ENCODE measurements around the gene EIF3I. TPM values are rescaled to one million over a fixed set of nuclear protein-coding genes. Genes with fewer than 3 reads are reported as not detected.

The EIF3I gene
- total RNA-seq, 2 experiments from 2014 or later, result 182 to 207 TPM

DNA sequence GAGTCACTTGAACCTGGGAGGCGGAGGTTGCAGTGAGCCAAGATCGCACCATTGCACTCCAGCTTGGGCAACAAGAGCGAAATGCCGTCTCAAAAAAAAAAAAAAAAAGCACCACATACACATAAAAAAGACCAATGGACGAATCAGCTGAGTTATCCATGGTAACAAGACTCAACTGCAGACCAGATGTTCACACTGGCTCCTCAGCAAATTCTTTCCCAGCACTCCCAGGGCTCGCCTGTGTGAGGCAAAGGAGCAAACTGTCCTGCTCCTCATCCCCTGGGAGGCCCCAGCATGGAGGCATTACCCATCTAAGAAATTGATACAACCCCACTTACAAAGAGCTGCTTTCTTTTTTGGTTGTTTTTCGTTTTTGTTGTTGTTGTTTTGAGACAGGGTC, 3.2 kb upstream of the EIF3I start:
- H3K4me2 ChIP-seq (ENCODE audit: low read length), result no peak overlapping the region

DNA sequence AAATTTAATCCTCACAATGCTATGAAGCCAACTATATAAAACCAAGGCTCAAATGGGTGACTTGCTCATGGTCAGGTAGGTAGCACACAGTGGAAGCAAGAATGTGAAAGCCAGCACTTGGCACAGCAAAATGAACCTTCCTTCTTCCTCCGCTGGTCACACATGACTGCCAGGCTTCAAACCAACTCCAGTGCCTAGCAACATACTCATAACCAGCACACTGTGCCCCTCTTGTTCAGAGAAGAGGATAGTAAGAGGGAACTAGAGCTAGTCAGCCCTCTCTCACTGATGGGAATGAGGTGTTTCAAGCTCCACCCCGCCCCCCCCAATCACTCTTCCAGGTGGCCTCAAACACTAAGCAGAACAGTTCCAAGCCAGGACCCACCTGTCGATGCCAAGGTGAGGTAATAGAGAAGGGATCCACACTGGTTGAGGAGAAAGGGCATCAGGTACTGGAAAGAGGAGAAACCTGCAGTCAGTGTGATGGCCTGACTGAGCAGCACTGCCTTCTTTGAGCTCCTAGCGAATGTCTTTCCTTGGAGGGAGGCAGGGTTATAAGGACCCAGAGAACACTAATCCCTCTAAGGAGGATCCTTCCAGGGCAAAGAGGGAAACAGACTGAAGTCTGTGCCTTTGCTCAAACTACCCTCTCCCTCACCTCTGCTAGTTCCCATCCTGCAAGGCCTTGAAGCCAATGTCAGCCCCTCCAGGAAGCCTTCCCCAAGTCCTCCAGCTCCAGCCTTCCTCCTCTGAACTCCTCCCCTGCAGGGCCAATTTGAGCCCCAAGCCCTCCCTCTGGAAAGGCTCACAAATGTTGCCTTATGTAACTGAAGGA, 1.2 kb upstream of the EIF3I start:
- peaks cover 33% of the 10 kb centered on the region for H3K4me1 ChIP-seq (ENCODE audit: insufficient read depth, low read length, poor library complexity, severe bottlenecking)
- no TSS peak for BruUV-seq (replicated peaks)
- no peaks in the 10 kb centered on the region for H4K20me1 ChIP-seq (ENCODE audit: insufficient read depth, low read length)
- POLR2A ChIA-PET, result interaction anchor here (0.6 to 0.9 kb wide), 5 partner anchors 11 to 1238 kb away, joined by 3 to 8 read pairs (median 3); partner anchors contain the start of gene HDAC1
- peak overlapping the region; percentile 96 for H3K4me3 ChIP-seq (ENCODE audit: low read depth, low read length, poor library complexity, severe bottlenecking)
- peak; percentile 68 for DNase-seq (ENCODE audit: low spot score)
- no peak overlapping the region; the same call in 1 of the 2 replicates for H2AFZ ChIP-seq (ENCODE audit: low read length)
- TF ChIP-seq, protein P1, sequence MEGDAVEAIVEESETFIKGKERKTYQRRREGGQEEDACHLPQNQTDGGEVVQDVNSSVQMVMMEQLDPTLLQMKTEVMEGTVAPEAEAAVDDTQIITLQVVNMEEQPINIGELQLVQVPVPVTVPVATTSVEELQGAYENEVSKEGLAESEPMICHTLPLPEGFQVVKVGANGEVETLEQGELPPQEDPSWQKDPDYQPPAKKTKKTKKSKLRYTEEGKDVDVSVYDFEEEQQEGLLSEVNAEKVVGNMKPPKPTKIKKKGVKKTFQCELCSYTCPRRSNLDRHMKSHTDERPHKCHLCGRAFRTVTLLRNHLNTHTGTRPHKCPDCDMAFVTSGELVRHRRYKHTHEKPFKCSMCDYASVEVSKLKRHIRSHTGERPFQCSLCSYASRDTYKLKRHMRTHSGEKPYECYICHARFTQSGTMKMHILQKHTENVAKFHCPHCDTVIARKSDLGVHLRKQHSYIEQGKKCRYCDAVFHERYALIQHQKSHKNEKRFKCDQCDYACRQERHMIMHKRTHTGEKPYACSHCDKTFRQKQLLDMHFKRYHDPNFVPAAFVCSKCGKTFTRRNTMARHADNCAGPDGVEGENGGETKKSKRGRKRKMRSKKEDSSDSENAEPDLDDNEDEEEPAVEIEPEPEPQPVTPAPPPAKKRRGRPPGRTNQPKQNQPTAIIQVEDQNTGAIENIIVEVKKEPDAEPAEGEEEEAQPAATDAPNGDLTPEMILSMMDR (conservative IDR thresholded peaks at IDR 0.05; ENCODE audit: low read length), result no peak
- no peak for TF ChIP-seq EZH2phosphoT487 (IDR thresholded peaks at IDR 0.05; ENCODE audit: borderline replicate concordance, low read depth, low read length)
- CTCF ChIA-PET (ENCODE audit: unreplicated experiment), result interaction anchor here (1.4 kb wide), 1 partner anchor 34 kb away, joined by 3 read pairs; no protein-coding TSS in a partner anchor
- no peaks in the 10 kb centered on the region for H3K9me2 ChIP-seq (ENCODE audit: insufficient read depth, low read length)
- intact Hi-C loops (cut with micrococcal nuclease; ENCODE audit: unreplicated experiment), result no loop called here
- H3K4me2 ChIP-seq (ENCODE audit: low read length), result peak overlapping the region; percentile 99
- peaks cover 23% of the 10 kb centered on the region for H3K79me2 ChIP-seq (ENCODE audit: insufficient read depth, low read depth, low read length)
- no peaks in the 10 kb centered on the region for H3K9me3 ChIP-seq (ENCODE audit: low read length)
- H3K36me3 ChIP-seq (ENCODE audit: insufficient read depth, low read length), result peaks cover 25% of the 10 kb centered on the region
- peak overlapping the region; percentile 37 for H3K27ac ChIP-seq (ENCODE audit: low read depth, low read length, poor library complexity, severe bottlenecking)

More for the DNA sequence above, 3.2 kb upstream of the EIF3I start:
- Histone ChIP-seq H3K79me2 (ENCODE audit: insufficient read depth, low read depth, low read length) (peaks cover 18% of the 10 kb centered on the region), H3K27ac (ENCODE audit: low read depth, low read length, poor library complexity, severe bottlenecking) (no peak overlapping the region), H3K36me3 (ENCODE audit: insufficient read depth, low read length) (peaks cover 6% of the 10 kb centered on the region), H3K4me3 (ENCODE audit: low read depth, low read length, poor library complexity, severe bottlenecking) (no peak overlapping the region), H3K9me2 (ENCODE audit: insufficient read depth, low read length) (no peaks in the 10 kb centered on the region), H4K20me1 (ENCODE audit: insufficient read depth, low read length) (no peaks in the 10 kb centered on the region), H3K9me3 (ENCODE audit: low read length) (no peaks in the 10 kb centered on the region), H2AFZ (ENCODE audit: low read length) (no peak overlapping the region), H3K4me1 (ENCODE audit: insufficient read depth, low read length, poor library complexity, severe bottlenecking) (peaks cover 32% of the 10 kb centered on the region)
- ChIA-PET POLR2A (interaction anchor here (1.0 to 1.1 kb wide), 2 partner anchors 32 to 97 kb away, joined by 3 read pairs; partner anchors contain the start of gene LCK), CTCF (ENCODE audit: unreplicated experiment) (interaction anchor here (0.8 kb wide), 1 partner anchor 30 kb away, joined by 4 read pairs; no protein-coding TSS in a partner anchor)
- TF ChIP-seq EZH2phosphoT487 (IDR thresholded peaks at IDR 0.05; ENCODE audit: borderline replicate concordance, low read depth, low read length), result no peak
- no peak for DNase-seq (ENCODE audit: low spot score)
- BruUV-seq (replicated peaks), result no TSS peak
- intact Hi-C loops (cut with micrococcal nuclease; ENCODE audit: unreplicated experiment), result no loop called here

DNA sequence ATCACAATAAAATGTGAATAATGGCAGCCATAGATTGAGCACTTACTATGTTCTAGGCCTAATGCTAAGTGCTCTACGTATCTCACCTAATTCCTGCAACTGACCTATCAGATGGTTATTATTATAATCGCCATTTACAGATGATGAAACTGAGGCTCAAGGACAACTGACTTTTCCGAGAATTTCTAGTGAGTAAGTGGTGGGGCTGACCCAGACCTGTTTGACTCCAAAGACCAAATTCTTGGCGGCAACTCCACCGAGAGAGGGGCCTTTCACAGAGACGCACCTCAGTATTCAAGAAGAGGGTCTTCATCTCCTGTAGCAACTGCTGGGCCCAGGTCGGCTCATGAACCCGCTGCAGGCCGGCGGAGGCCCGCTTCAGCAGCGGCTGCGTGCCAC, 627 bp upstream of the EIF3I start:
- Histone ChIP-seq H3K4me2 (ENCODE audit: low read length) (peak overlapping the region; percentile 99), H4K20me1 (ENCODE audit: insufficient read depth, low read length) (no peaks in the 10 kb centered on the region), H2AFZ (ENCODE audit: low read length) (no peak overlapping the region; the same call in 1 of the 2 replicates), H3K9me2 (ENCODE audit: insufficient read depth, low read length) (no peaks in the 10 kb centered on the region), H3K27ac (ENCODE audit: low read depth, low read length, poor library complexity, severe bottlenecking) (peak overlapping the region; percentile 37), H3K4me1 (ENCODE audit: insufficient read depth, low read length, poor library complexity, severe bottlenecking) (peaks cover 33% of the 10 kb centered on the region), H3K4me3 (ENCODE audit: low read depth, low read length, poor library complexity, severe bottlenecking) (peak overlapping the region; percentile 96), H3K79me2 (ENCODE audit: insufficient read depth, low read depth, low read length) (peaks cover 23% of the 10 kb centered on the region), H3K36me3 (ENCODE audit: insufficient read depth, low read length) (peaks cover 31% of the 10 kb centered on the region), H3K9me3 (ENCODE audit: low read length) (no peaks in the 10 kb centered on the region)
- no TSS peak for BruUV-seq (replicated peaks)
- DNase-seq (ENCODE audit: low spot score), result no peak
- ChIA-PET CTCF (ENCODE audit: unreplicated experiment) (interaction anchor here (1.4 kb wide), 1 partner anchor 34 kb away, joined by 3 read pairs; no protein-coding TSS in a partner anchor), POLR2A (interaction anchor here (0.6 kb wide), 1 partner anchor 12 kb away, joined by 3 read pairs; no protein-coding TSS in a partner anchor)
- intact Hi-C loops (cut with micrococcal nuclease; ENCODE audit: unreplicated experiment), result no loop called here
- TF ChIP-seq, protein P1 (conservative IDR thresholded peaks at IDR 0.05; ENCODE audit: low read length), result no peak
- no peak for TF ChIP-seq EZH2phosphoT487 (IDR thresholded peaks at IDR 0.05; ENCODE audit: borderline replicate concordance, low read depth, low read length)
